Stomach (tissue), 4 donors: ENCODE measurements around the gene IL1B.

ENCODE experiments used
- EP300 ChIP-seq: sonication (generic); formaldehyde crosslinking; IDR thresholded peaks from one replicate; pipeline ENCODE4 v1.6.1; 2017; ENCODE audit warnings: antibody characterized with exemption
- POLR2AphosphoS5 ChIP-seq, 3 donors: sonication (generic); formaldehyde crosslinking; IDR thresholded peaks; one replicate each; pipeline ENCODE4 v1.6.1; 2016; ENCODE audit warnings: antibody characterized with exemption in 3 of 3
- TF ChIP-seq, protein P1 (sequence below), 7 experiments: fragments of 450-650 bp in 4 of 7; fragments of 200-600 bp in 3 of 7; sonication (generic) in 3 of 7; IDR thresholded peaks; one replicate each; pipeline ENCODE4 v1.5.1; 2016 to 2019; ENCODE audit warnings: antibody characterized with exemption in 7 of 7, control low read depth in 2 of 7, mild to moderate bottlenecking in 1 of 7

DNA sequence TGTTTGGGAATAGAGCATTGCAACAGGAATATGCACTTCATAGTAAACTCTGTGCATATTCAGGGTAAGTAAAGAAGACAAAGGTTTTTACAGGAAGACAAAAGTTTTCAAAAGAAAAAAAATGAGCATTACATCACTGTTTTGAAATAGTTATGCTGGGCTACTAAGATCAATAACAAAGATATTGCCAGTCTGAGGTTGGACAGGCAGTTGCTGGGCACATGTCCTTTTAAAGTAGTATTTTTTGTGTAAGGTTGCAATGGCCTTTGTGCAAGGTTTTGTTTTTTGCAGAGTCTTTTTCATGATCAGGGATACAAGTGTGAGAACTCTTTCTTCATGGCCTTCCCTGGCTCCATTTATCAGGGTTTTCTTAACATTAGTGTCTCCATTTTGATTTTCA is 16.2 kb downstream of the IL1B start:
- TF ChIP-seq, protein P1, sequence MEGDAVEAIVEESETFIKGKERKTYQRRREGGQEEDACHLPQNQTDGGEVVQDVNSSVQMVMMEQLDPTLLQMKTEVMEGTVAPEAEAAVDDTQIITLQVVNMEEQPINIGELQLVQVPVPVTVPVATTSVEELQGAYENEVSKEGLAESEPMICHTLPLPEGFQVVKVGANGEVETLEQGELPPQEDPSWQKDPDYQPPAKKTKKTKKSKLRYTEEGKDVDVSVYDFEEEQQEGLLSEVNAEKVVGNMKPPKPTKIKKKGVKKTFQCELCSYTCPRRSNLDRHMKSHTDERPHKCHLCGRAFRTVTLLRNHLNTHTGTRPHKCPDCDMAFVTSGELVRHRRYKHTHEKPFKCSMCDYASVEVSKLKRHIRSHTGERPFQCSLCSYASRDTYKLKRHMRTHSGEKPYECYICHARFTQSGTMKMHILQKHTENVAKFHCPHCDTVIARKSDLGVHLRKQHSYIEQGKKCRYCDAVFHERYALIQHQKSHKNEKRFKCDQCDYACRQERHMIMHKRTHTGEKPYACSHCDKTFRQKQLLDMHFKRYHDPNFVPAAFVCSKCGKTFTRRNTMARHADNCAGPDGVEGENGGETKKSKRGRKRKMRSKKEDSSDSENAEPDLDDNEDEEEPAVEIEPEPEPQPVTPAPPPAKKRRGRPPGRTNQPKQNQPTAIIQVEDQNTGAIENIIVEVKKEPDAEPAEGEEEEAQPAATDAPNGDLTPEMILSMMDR (IDR thresholded peaks at IDR 0.05) = no peak
- TF ChIP-seq POLR2AphosphoS5 (IDR thresholded peaks at IDR 0.05) = no peak
- no peak for TF ChIP-seq EP300
